ENCODE results near the gene RNU7-1.

RNU7-1 gene

GRCh38 chr12:6966351-6966750, 22.7 kb downstream of the RNU7-1 start:
- DNase-seq: no peak

- no peak for DNase-seq
Observed at GRCh38 chr12:6967651-6968100, 24.1 kb downstream of the RNU7-1 start.

GRCh38 chr12:6968426-6968825, 24.8 kb downstream of the RNU7-1 start:
- no peak for DNase-seq

GRCh38 chr12:6970096-6970527, 26.5 kb downstream of the RNU7-1 start:
- DNase-seq: no peak

GRCh38 chr12:6974180-6974579, 30.6 kb downstream of the RNU7-1 start:
- DNase-seq: no peak

GRCh38 chr12:6975297-6976032, 31.8 kb downstream of the RNU7-1 start:
- DNase-seq: no peak

- no peak for DNase-seq
Observed at GRCh38 chr12:6977653-6978052, 34.0 kb downstream of the RNU7-1 start.

- DNase-seq: no peak
Observed at GRCh38 chr12:6978188-6978587, 34.6 kb downstream of the RNU7-1 start.

- no peak for DNase-seq
Observed at GRCh38 chr12:6978611-6979011, 35.0 kb downstream of the RNU7-1 start.

GRCh38 chr12:6979021-6979420, 35.4 kb downstream of the RNU7-1 start:
- DNase-seq: no peak

GRCh38 chr12:6979453-6979852, 35.8 kb downstream of the RNU7-1 start:
- DNase-seq: no peak

- DNase-seq: no peak
Observed at GRCh38 chr12:6980075-6980474, 36.5 kb downstream of the RNU7-1 start.

GRCh38 chr12:6980740-6981139, 37.1 kb downstream of the RNU7-1 start:
- no peak for DNase-seq

- DNase-seq: no peak
Observed at GRCh38 chr12:6981152-6982052, 37.8 kb downstream of the RNU7-1 start.

- no peak for DNase-seq
Observed at GRCh38 chr12:6982532-6982931, 38.9 kb downstream of the RNU7-1 start.

GRCh38 chr12:6987956-6988553, 44.4 kb downstream of the RNU7-1 start:
- no peak for DNase-seq
